ENCODE data around the gene FAM131A.

FAM131A gene

DNA sequence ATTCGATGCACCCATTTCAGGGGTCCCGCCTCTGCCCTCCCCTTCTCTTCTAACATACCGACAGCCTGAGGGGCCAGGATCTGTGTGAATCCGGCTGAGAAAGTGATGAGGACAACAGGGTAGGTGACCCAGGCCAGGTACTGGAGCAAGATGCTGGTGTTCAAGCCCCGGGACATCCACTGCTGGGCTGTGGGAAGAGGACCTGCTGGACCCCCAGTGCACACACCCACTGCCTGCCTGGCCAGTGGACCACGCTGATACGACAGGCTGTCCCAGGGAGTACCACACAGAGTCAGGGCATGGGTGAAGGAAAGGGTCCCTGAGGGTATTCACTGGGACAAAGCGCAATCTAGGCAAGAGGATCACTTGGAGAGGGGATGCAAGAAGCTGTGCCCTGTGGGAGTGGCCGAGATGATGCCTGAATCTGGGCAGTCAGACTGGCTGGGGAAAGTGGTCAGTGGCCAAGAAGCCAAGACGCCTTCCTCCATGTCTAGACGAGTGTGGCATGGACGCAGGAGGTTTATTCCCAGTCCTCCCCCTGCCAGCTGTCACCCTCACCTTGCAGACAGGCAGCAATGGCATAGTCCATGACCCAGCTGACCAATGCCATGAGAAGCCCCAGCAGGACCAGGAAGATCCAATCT is 20.8 kb downstream of the FAM131A start:
- DNase-seq (ENCODE audit: low spot score): peak; percentile 52

DNA sequence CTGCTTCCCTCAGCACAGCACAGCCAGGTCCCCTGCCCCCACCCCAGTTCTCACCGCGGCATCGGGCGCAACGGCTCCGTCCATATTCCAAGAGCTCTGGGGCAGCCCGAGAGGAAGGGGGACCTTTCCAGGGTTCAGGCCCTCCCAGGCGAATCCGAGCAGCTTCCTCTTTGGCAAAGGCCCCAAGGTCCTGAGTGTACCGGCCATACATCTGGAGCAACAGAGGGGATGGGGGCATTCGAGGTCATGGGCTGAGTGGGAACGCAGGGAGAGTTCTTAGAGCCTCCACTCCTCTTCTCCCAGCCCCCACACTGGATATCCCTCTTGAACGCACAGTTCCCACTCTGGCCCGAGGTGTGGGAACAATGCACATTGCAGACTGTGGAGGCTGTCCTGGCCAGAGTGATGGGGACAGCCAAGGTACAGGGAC is 21.5 kb downstream of the FAM131A start:
- peak; percentile 63 for DNase-seq (ENCODE audit: low spot score)

DNA sequence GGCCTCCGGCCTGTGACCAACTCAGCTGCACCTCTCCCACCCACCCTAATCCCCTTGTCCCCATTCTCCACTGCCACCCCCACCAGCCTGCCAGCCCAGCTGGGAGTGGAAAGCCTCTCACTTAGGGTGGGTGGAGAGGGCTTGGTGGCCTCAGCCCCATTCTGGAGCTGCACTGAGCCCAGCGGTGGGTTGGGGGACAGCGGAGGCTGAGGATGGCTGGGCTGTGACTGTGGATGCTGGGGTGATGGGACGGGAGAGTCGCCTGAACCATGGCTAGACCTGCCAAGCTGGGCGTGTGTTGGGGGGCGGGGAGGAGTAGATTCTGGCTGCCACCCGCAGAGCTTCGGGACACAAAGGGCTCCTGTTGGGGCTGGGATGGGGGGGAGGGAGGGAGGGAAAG is 22.2 kb downstream of the FAM131A start:
- peak; percentile 57 for DNase-seq (ENCODE audit: low spot score)

DNA sequence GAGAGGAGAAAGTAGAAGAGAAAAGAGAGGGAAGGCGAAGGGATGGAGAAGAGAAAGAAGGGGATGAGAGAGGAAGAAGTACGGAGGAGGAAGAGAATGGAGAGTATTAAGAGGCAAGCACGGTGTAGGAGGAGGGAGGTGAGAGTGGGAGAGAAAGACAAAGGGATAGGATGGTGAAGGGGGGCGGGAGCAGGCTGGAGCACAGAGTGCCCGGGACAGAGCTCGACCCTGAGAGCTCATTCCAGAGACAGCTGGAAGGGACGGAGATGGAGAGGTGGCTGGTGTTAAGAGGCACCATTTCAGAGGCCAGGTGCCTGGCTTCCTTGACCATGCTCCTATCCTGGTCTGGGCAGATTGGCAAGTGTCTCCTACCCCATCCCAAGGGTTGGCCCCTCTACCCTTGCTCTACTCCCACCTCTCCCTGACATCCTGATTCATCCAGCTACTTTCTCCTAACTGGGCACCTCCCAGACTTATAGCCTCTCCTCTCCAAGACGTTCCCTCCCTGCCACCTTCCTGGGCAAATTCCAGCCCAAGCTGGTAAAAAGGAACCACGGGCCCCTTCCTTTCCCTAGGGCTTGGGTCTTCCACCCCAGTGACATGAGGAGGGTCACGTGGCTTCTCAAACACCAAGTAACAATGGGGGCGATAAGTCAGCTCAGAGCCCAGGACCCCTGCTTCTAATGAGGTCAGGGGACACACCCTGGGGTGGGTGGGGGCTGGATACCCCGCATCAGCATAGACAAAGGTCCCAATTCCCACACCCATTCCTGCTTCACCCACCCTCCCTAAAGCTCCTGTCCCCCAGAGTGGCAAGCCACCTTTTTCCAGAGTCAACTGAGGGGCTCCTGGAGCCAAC is 22.9 kb downstream of the FAM131A start:
- DNase-seq (ENCODE audit: low spot score): peak; percentile 59

DNA sequence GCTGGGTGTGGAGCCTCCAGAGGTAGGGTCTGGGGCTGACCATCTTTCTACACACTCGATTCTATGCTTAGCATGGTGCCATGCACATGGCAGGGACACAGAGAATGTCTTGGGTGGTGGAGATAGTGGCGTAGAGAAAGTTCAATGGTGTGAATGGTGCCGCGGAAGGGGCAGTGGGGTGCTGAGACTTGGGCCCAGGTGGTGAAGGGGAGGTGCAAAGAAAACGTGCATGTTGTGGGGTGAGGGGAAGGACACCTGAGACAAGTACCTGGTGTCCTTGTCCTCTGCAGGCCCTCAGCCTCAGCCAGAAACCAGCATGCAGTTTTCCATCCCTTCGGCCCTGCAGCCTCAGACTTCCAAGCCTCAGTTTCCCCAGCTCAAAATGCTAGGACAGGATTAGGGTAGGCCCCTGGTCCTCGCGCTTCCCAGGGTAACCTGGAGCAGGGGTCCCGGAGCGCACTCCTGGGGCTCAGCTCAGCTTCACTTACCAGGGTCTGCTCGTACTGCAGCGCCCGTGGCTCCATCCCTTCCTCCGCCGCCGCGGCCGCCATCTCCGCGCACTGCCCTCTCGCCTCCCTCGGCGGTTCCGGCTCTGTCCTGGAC is 23.6 kb downstream of the FAM131A start:
- DNase-seq (ENCODE audit: low spot score): no peak

DNA sequence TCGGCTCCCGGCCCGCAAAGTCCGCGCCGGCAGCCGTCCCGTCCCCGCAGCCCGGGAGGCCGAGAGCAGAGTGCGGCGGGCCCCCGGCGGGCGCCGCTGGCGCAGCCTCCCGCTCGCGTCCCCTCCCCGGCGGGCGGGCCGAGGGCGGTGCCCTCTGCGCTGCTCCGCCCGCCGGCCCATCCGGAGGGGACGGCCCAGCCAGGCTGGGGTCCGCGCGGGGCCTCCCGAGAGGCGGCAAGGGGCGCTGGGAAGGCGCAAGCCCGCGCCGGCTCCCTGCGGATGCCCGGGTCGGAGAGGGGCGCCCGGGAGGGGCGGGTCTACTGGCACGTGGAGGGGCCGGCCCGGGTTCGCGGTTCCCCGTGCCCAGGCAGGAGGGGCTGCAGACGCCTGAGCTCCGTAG is 24.1 kb downstream of the FAM131A start, which contains the start of the genes CLCN2 and POLR2H:
TSS of gene CLCN2 (minus strand) at position 74 of the 400 bp plus-strand sequence. CDS start 126 bp downstream, outside the sequence.
TSS of gene POLR2H (plus strand) at position 179 of the 400 bp plus-strand sequence. CDS start 1,783 bp downstream, outside the sequence.
- peak; percentile 80 for DNase-seq (ENCODE audit: low spot score)

DNA sequence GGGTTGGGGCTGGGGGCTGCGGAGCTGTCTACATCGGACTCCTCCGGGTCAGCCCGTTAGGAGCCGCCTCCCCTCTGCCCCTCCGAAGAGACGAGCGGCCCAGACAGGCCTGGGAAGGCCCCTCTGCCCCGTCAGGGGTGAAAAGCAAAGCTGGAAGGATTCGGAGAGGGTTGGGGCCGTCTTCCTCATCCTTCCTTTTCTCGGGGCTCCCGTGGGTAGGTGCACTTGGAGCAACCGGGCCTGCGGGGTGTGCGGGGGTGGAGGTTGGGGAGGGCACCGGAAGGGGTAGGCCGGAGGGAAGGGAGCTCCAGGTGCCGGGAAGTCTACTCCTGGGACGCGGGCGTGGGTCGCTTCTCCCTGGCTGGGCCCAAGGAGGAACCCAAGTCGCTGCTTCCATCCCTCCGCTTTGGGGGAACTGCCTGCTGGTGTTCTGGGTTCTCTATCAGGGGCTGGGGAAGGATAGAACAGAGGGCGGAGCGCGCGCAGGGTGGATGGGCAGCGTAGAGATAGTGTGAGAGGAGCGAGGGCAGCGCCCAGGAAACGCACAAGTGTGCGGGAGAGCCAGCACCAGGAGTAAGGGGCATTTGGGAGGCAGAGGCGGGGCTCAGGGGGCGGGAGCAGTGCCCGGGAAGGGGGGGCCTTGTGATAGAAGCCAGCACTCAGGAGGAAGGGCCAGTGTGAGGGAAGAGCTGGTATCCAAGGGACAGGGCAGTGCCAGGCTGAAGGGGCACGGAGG is 24.7 kb downstream of the FAM131A start:
- DNase-seq (ENCODE audit: low spot score): peak; percentile 78

DNA sequence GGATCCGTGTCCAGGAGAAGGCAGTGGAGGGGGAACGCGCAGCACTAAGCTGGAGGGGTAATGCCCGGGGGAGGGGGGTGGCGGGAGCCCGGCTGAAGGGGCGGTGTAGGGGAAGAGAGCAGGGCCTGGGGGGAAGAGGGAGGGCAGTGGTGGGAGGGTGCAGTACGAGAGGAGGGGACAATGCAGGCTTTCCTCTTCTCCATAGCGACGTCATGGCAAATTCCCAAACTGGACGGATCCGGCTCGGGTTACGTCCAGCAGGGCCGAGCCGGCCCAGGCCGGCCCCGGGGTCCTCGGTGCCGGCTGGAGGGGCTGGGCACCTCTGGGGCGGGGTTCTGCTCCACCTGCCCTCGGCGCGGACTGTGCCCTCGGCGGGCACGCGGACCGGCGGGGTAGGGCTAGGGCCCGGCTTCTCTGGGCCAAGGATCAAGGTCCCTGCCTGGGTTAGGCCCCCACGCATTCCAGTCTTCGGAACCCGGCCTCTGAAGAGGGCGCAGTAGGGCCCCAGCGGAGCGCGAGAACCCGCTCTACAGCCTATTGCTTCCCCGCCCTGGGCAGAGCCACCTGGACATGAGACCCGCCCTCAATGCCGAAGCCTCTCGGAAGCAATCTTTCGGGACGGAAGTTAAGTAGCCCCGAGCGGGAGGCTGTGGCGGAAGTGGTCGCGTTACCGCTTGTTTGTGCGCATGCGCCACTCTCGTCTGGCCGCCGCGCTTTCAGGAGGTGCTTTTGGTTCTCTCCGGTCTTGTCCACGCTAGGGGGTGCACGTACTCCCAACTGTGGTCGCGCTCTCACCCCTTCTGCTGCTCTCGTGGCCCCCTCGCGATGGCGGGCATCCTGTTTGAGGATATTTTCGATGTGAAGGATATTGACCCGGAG is 25.5 kb downstream of the FAM131A start:
- peak; percentile 97 for DNase-seq (ENCODE audit: low spot score)

DNA sequence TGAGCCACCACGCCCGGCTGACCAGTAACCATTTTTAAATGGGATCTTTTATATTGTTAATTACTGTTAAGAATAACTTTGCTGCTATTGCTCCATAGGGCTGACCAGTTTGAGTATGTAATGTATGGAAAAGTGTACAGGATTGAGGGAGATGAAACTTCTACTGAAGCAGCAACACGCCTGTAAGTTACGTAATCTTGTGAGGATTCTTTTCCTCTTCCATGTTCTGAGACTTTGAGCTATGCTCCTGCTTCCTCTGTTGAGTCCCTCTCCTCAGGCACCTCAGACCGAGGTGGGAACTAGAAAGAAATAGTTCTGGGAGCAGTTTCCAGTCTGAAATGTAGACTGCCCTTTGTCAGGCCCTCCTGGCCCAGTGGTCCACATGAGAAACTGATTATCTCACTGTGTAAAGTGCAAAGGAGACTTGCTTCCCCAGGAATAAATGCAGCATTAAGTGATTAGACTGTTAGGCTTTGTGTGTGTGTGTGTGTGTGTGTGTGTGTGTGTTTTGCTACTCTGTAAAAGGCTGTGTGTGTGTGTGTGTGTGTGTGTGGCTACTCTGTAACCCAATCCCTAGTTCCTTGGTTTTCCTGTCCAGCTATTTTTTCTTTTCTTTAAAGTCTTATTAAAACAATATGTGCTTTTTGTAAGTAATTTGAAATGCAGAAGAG is 29.4 kb downstream of the FAM131A start:
- DNase-seq (ENCODE audit: low spot score): no peak

DNA sequence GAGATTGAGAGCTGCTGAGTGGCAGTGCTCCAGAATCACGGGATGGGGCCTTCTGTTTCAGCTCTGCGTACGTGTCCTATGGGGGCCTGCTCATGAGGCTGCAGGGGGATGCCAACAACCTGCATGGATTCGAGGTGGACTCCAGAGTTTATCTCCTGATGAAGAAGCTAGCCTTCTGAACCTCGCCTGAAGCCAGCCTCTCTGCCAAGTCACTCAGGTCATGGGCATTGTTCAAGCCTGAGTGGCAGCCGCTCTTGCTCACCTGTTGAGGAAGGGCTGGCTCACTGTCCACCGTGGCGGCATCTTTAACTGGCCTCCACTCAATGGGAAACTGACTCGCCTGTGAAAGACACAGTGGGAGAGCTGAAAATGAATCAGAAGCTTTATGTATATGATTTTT is 30.7 kb downstream of the FAM131A start:
- DNase-seq (ENCODE audit: low spot score): peak; percentile 50

DNA sequence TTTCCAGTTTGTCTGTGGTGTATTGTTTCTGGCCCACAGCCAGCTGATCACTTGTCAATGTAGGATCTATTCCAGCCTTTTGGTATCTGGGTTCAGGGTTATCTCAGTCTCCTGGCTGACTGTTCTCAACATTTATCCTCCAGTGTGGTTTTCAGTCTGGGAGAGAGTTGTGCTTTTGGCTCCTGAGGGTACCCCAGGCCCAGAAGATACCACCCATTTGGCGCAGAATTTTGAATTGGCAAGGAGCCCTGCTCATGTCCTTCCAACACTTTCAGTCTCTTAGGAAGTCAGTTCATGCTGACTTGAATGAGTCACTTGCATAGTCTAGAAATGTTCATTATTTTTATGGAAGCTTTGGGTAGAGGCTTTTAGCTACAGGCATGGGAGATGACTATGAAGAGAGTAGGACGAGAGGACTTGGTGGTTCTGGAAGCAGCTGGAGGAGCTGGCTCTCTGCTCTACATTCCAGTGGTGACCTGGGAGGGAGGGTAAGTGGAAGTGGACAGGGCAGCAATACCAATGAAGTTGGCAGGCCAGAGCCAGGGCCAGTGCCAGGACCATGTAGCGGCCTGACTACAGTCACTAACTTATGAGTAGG is 31.3 kb downstream of the FAM131A start:
- DNase-seq (ENCODE audit: low spot score): peak; percentile 56

DNA sequence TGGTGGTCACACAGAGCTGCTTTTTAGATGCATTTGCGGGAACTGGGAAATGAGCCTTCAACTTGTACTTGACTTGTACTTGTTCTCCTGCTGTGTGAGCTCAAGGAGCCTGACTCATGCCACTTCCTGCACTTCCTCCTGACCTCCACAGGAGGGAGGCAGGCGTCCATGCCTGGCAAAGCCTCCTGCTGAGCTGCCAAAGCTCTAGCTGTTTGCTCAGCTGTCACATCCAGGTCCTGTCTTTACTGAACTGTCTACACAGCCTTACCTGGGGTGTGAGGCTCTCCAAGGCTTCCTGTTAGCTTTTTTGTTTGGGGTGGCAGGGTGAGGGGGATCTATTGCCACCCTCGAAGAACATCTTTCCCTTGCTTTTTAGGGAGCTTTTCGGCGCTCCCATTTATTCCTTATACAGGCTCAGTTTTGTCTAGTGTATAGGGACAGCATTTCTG is 34.2 kb downstream of the FAM131A start:
- DNase-seq (ENCODE audit: low spot score): peak; percentile 82

DNA sequence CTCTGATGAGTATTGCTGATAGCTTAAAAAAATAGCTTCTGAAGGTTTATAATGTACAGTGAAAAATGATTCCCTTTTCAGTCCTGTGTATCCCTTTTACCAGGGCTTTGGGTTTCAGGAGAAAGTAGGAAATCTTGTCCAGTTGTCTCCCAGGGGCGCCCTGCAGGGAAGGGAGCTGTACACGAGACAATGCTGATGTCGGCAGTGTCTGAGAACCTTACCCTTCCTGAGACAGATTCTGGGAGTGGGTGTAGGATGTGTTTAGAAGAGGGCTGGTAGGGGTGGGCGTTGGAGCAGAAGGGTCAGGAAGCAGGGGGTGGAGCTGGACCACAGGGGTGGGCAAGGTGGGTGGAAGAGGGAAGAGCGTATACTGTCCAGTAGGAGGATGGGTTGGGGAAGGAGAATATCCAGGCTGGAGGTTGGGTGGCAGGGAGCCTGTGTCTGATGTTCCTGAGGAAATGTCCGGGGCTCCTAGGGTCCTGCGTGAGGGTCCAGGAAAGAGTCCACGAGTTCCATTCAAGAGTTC is 35.0 kb downstream of the FAM131A start:
- peak; percentile 51 for DNase-seq (ENCODE audit: low spot score)

DNA sequence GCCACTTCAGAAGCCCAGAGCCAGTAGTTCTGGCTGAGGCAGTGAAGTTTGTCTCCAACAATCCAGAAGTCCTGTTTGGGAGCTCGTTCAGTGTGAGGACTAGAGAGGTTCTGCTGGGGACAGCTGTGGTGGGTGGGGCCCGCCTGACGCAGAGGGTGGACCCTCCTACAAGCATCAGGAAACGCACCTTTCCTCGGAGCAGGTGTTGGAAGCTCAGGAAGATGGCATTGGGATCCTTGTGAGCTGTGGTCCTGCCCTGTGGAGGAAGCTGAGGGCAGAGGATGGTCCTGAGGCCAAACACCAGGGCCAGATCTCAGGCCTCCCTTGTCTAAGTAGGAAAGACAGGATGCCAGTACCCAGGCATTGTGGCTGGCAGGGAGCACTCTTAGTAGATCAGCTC is 35.5 kb downstream of the FAM131A start:
- DNase-seq (ENCODE audit: low spot score): no peak

DNA sequence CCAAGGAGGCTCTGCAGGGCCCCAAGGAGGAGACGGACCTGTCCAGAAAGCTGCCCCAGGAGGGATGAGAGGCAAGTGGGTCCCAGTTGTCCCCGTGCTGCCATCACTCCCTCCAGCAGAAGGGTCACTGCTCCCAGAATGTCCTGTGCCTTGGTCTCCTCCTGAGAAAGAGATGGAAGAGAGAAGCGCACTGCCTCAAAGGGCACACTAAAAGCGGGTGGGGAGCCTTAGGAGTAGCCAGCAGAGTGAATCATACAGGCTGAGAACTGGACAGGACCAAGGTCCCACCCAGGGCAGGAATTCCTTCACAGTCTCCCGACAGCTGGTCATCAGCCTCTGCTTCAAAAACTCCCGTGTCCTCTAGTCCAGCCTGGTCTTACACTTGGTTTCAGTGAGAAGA is 36.0 kb downstream of the FAM131A start:
- DNase-seq (ENCODE audit: low spot score): no peak

DNA sequence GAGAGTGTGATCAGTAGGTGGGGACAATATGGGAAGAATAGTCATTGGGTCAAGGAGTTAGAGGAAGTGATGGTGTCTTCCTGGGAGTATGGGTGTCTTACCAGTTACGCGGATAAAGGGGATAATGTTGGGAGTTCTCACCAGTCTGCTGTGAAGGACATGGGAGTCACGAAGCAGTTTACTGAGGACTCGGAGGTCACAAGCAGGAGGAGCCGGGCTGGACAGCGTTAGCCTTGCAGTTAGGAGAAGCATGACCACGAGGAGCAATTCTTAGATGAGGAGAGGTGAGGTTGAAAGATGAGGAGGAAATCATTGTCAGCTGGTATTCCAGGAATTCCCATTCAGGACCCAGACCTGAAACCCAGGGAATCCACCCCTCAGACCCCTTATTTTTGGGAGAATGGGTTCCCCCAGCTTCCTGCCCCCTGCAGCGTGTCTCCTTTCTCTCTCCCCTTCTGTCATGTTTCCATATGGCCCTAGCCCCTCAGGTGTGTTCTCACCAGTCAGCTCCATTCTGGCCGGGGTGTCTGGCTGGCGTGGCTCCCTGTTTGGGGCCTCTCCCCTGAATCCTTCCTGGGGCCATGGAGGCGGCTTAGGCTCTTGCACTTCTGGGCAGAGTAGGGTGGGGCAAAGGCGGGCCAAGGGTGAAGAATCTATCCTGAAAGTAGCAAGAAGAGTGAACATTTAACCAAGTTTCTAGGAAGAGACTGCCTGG is 38.5 kb downstream of the FAM131A start:
- DNase-seq (ENCODE audit: low spot score): peak; percentile 54

DNA sequence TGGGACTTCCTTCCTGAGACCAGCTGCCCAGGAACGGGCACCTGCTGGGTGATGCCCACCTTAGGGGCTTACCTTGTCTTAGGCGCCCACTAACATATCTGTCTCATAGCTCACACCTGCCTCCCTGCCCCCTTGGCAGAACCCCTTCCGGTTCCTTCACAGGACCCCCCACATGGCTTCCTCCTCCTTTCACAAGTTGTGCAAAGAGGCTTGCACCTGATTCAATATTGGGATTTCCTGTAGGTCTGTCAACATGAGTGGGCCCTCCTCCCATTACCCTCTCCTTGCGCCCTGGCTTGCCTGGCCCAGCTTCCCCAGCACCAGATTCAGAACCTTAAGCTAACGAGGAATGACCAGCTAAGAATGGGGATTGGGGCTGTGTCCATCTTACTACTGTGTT is 40.0 kb downstream of the FAM131A start:
- DNase-seq (ENCODE audit: low spot score): no peak

DNA sequence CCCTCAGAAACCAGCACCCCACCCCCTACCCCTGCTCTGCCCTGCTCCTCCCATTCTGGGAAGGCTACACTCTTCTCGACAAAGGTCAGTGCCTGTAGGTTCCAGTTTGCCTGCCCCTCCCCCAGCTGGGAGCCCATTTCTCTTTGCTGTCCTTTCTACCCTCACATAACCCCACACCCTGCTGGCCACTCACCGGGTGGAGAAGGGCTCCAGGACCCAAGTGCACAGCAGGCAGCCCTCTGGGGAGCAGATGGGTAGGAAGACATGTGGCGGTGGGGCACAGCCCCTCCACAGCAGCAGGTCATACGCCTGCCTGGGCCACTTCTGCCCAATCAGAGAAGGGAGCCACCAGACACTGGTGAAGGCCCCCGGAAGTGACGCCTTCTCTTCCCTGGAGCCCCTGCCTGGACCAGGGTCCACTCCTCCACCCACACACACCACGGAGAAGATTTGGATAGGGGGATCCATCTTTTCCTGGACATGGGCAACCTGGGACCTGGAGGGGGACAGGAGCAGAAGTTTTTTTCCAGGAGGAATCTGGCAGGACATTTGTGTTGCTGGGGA is 40.6 kb downstream of the FAM131A start, which contains the start of gene THPO:
TSS of gene THPO (minus strand) at position 326 of the 564 bp plus-strand sequence. CDS start 1,948 bp downstream, outside the sequence.
- DNase-seq (ENCODE audit: low spot score): no peak
